Neural progenitor cell (in vitro differentiated cells): ENCODE data around the gene EPHA2. TPM values are rescaled to one million over a fixed set of nuclear protein-coding genes. Genes with fewer than 3 reads are reported as not detected.

ENCODE experiments used
- DNase-seq: peaks from one replicate; pipeline ENCODE4 v3.0.0-alpha.2; 2016; ENCODE audit warnings: low spot score
- H2AFZ ChIP-seq: fragments of 200-600 bp; sonication (generic); replicated peaks from 2 replicates; pipeline ENCODE4 v1.6.1; 2016; ENCODE audit warnings: antibody characterized with exemption
- H3F3A ChIP-seq: fragments of 200-600 bp; sonication (generic); 2 replicates; pipeline ENCODE4 v1.6.1; 2016; ENCODE audit warnings: antibody characterized with exemption, low read depth
- H3K27ac ChIP-seq: fragments of 200-600 bp; sonication (generic); 2 replicates; pipeline ENCODE4 v1.5.1; 2016; ENCODE audit warnings: mild to moderate bottlenecking
- H3K27me3 ChIP-seq: fragments of 200-600 bp; sonication (generic); 2 replicates; pipeline ENCODE4 v1.6.1; 2016; ENCODE audit warnings: mild to moderate bottlenecking, moderate library complexity
- H3K36me3 ChIP-seq: fragments of 200-600 bp; sonication (generic); 2 replicates; pipeline ENCODE4 v1.5.1; 2016
- H3K4me1 ChIP-seq: fragments of 200-600 bp; sonication (generic); 2 replicates; pipeline ENCODE4 v1.6.1; 2016; ENCODE audit warnings: mixed run types
- H3K4me2 ChIP-seq: fragments of 200-600 bp; sonication (generic); 2 replicates; pipeline ENCODE4 v1.6.1; 2016
- H3K4me3 ChIP-seq: fragments of 200-600 bp; sonication (generic); 2 replicates; pipeline ENCODE4 v1.5.1; 2016
- H3K79me2 ChIP-seq: fragments of 200-600 bp; sonication (generic); 2 replicates; pipeline ENCODE4 v1.6.1; 2016; ENCODE audit warnings: low read depth
- H3K9ac ChIP-seq: fragments of 200-600 bp; sonication (generic); 2 replicates; pipeline ENCODE4 v1.6.1; 2016
- H3K9me3 ChIP-seq: fragments of 200-600 bp; sonication (generic); 2 replicates; pipeline ENCODE4 v1.5.1; 2016; ENCODE audit warnings: low read depth
- H4K20me1 ChIP-seq: fragments of 200-600 bp; sonication (generic); 2 replicates; pipeline ENCODE4 v1.6.1; 2016; ENCODE audit warnings: low read depth
- H3K27ac Mint-ChIP-seq: 3 replicates; pipeline ENCODE4 v1.8.0; 2021; ENCODE audit warnings: mixed read lengths
- H3K27me3 Mint-ChIP-seq: 2 replicates; pipeline ENCODE4 v1.8.0; 2022; ENCODE audit warnings: low read depth, mild to moderate bottlenecking, inconsistent platforms, moderate library complexity, mixed read lengths; ENCODE audit not compliant: insufficient read depth
- H3K36me3 Mint-ChIP-seq: 3 replicates; pipeline ENCODE4 v1.8.0; 2021; ENCODE audit warnings: mixed read lengths
- H3K4me1 Mint-ChIP-seq: 3 replicates; pipeline ENCODE4 v1.8.0; 2021; ENCODE audit warnings: mixed read lengths
- H3K4me3 Mint-ChIP-seq: 3 replicates; pipeline ENCODE4 v1.8.0; 2021; ENCODE audit warnings: mild to moderate bottlenecking, moderate library complexity, mixed read lengths
- H3K9me3 Mint-ChIP-seq: 3 replicates; pipeline ENCODE4 v1.8.0; 2020; ENCODE audit warnings: mixed read lengths
- EZH2 ChIP-seq: fragments of 200-600 bp; sonication (generic); IDR thresholded peaks from 2 replicates; pipeline ENCODE4 v1.6.1; 2017; ENCODE audit warnings: antibody characterized with exemption, mild to moderate bottlenecking, moderate library complexity
- EZH2phosphoT487 ChIP-seq: fragments of 200-600 bp; sonication (generic); IDR thresholded peaks from 2 replicates; pipeline ENCODE4 v1.6.1; 2017; ENCODE audit warnings: antibody characterized with exemption
- total RNA-seq: library from RNA; depleted of rRNA; stranded (reverse); fragments of >200 nt; gene quantifications from 2 replicates; pipeline ENCODE4 v1.2.3, GENCODE V29; 2015; ENCODE audit warnings: low replicate concordance
- TF ChIP-seq, protein P1 (sequence below): fragments of 200-600 bp; sonication (generic); IDR thresholded peaks from 2 replicates; pipeline ENCODE4 v1.5.1; 2017; ENCODE audit warnings: antibody characterized with exemption, mild to moderate bottlenecking

EPHA2 gene
- total RNA-seq, 1 donor from 2014 or later, result 14.9 TPM

GRCh38 chr1:16152481-16153087 lies 3.3 kb downstream of the EPHA2 start:
- H3K79me2 ChIP-seq, result peaks cover 74% of the 10 kb centered on the region

GRCh38 chr1:16151995-16152384 lies 3.9 kb downstream of the EPHA2 start:
- peaks cover 74% of the 10 kb centered on the region for H4K20me1 ChIP-seq
- no peak for TF ChIP-seq EZH2
- TF ChIP-seq, protein P1, sequence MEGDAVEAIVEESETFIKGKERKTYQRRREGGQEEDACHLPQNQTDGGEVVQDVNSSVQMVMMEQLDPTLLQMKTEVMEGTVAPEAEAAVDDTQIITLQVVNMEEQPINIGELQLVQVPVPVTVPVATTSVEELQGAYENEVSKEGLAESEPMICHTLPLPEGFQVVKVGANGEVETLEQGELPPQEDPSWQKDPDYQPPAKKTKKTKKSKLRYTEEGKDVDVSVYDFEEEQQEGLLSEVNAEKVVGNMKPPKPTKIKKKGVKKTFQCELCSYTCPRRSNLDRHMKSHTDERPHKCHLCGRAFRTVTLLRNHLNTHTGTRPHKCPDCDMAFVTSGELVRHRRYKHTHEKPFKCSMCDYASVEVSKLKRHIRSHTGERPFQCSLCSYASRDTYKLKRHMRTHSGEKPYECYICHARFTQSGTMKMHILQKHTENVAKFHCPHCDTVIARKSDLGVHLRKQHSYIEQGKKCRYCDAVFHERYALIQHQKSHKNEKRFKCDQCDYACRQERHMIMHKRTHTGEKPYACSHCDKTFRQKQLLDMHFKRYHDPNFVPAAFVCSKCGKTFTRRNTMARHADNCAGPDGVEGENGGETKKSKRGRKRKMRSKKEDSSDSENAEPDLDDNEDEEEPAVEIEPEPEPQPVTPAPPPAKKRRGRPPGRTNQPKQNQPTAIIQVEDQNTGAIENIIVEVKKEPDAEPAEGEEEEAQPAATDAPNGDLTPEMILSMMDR, result no peak
- no peak for TF ChIP-seq EZH2phosphoT487
- peaks cover 16% of the 10 kb centered on the region for H3K27me3 ChIP-seq
- no peak overlapping the region for H3K4me3 ChIP-seq
- Mint-ChIP-seq H3K27ac (no peak overlapping the region), H3K27me3 (peaks cover 13% of the 10 kb centered on the region), H3K9me3 (no peaks in the 10 kb centered on the region), H3K36me3 (peaks cover 16% of the 10 kb centered on the region), H3K4me3 (peak overlapping the region; percentile 64), H3K4me1 (peaks cover 51% of the 10 kb centered on the region)
- peaks cover 55% of the 10 kb centered on the region for H3K4me1 ChIP-seq
- peaks cover 80% of the 10 kb centered on the region for H3K79me2 ChIP-seq
- H3K27ac ChIP-seq, result no peak overlapping the region
- H3K9me3 ChIP-seq, result no peaks in the 10 kb centered on the region
- H3K9ac ChIP-seq, result no peak overlapping the region
- no peak overlapping the region for H2AFZ ChIP-seq
- H3K4me2 ChIP-seq, result peak overlapping the region; percentile 98
- peaks cover 4% of the 10 kb centered on the region for H3K36me3 ChIP-seq
- peaks cover 43% of the 10 kb centered on the region for H3F3A ChIP-seq
- DNase-seq, result no peak

More at GRCh38 chr1:16152481-16153087, 3.3 kb downstream of the EPHA2 start:
- peak; percentile 82 for DNase-seq
- TF ChIP-seq EZH2 (no peak), EZH2phosphoT487 (no peak)
- TF ChIP-seq, protein P1, result no peak
- Mint-ChIP-seq H3K4me1 (peaks cover 50% of the 10 kb centered on the region), H3K36me3 (peaks cover 12% of the 10 kb centered on the region), H3K27ac (no peak overlapping the region), H3K27me3 (peaks cover 16% of the 10 kb centered on the region), H3K4me3 (peak overlapping the region; percentile 97), H3K9me3 (no peaks in the 10 kb centered on the region)
- Histone ChIP-seq H3K9me3 (no peaks in the 10 kb centered on the region), H3K4me2 (peak overlapping the region; percentile 98), H3K27ac (peak overlapping the region; percentile 75), H3K36me3 (peaks cover 3% of the 10 kb centered on the region), H3K4me3 (peak overlapping the region; percentile 77), H3K9ac (peak overlapping the region; percentile 33), H2AFZ (no peak overlapping the region), H3F3A (peaks cover 43% of the 10 kb centered on the region), H3K27me3 (peaks cover 22% of the 10 kb centered on the region), H3K4me1 (peaks cover 52% of the 10 kb centered on the region), H4K20me1 (peaks cover 68% of the 10 kb centered on the region)

DNA sequence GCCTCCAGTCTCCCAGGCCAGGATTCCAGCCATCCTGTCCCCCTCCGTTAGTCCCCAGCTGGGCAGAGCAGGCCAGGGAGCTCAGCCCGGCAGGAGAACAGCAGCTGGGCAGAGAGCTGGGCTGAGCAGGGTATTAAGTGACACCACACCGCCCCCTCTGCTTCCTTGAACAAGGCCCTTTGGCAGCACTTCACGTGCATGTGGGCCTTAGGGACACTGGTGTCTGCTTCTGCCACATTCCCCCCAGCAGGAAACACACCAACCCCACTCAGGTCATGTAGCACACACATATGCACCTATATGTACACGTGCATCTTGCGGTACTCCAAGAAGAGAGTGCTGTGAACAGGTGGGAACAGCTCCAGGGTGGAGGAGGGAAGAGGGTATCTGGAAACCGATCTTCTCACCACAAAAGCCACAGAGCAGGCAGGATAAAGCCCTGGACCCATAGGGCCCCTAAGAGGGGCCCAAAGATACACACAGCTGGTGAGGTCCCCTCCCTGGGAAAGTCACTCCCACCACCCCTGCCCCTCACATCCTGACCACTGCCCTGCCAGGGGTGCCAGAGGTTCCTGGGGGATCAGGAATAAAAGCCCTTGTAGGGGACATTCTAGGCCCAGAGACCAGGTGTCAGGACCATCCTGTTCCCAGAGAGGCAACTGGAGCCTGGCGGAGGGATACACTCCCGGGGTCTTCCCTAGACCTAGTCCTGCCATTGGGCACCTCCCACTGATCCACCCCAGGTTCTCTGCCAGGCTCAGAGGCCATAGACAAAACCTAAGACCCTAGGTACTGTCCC lies 4.5 kb downstream of the EPHA2 start:
- no peak overlapping the region for H3K4me3 ChIP-seq
- H3F3A ChIP-seq, result peaks cover 44% of the 10 kb centered on the region
- H3K9me3 ChIP-seq, result no peaks in the 10 kb centered on the region
- Mint-ChIP-seq H3K27ac (no peak overlapping the region), H3K36me3 (peaks cover 18% of the 10 kb centered on the region), H3K9me3 (no peaks in the 10 kb centered on the region), H3K27me3 (peaks cover 9% of the 10 kb centered on the region), H3K4me1 (peaks cover 51% of the 10 kb centered on the region), H3K4me3 (peak overlapping the region; percentile 27)
- peaks cover 55% of the 10 kb centered on the region for H3K4me1 ChIP-seq
- H4K20me1 ChIP-seq, result peaks cover 80% of the 10 kb centered on the region
- TF ChIP-seq EZH2phosphoT487 (no peak), EZH2 (no peak)
- TF ChIP-seq, protein P1, result no peak
- H3K27me3 ChIP-seq, result peaks cover 10% of the 10 kb centered on the region
- peaks cover 86% of the 10 kb centered on the region for H3K79me2 ChIP-seq
- peak; percentile 63 for DNase-seq
- peaks cover 4% of the 10 kb centered on the region for H3K36me3 ChIP-seq
- H2AFZ ChIP-seq, result no peak overlapping the region
- H3K9ac ChIP-seq, result peak overlapping the region; percentile 1
- H3K27ac ChIP-seq, result no peak overlapping the region
- H3K4me2 ChIP-seq, result peak overlapping the region; percentile 98
